ENCODE measurements around the gene EIF3L. TPM values are rescaled to one million over a fixed set of nuclear protein-coding genes. Genes with fewer than 3 reads are reported as not detected.

The EIF3L gene
- 380 and 527 TPM in 2 replicates for total RNA-seq

DNA sequence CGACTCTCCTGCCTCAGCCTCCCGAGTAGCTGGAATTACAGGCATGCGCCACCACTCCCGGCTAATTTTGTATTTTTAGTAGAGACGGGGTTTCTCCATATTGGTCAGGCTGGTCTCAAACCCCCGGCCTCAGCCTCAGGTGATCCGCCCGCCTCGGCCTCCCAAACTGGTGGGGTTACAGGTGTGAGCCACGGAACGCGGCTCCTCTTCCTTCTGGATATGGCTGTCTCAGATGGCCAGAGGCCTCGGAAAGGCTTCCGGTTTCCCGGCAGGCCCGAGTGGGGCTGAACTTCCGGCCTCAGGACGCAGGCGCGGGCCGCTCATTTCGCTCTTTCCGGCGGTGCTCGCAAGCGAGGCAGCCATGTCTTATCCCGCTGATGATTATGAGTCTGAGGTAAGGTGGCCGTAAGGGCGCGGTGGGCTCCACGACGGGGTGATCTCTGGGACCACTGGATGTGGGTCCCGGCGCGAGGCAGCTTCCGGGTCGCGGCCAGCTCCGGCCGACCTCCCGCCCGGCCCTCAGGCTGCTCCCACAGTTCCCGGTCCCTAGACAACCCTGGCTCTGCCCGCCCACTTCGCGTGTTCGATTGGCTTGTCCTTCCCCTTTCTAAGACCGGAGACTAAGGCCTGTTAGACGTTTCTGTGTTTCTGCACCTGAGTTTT lies at the start of gene EIF3L:
Gene EIF3L, plus strand, starts transcription at position 331 of the 663 bp plus-strand sequence. Its CDS starts 31 bp downstream, at position 362.

DNA sequence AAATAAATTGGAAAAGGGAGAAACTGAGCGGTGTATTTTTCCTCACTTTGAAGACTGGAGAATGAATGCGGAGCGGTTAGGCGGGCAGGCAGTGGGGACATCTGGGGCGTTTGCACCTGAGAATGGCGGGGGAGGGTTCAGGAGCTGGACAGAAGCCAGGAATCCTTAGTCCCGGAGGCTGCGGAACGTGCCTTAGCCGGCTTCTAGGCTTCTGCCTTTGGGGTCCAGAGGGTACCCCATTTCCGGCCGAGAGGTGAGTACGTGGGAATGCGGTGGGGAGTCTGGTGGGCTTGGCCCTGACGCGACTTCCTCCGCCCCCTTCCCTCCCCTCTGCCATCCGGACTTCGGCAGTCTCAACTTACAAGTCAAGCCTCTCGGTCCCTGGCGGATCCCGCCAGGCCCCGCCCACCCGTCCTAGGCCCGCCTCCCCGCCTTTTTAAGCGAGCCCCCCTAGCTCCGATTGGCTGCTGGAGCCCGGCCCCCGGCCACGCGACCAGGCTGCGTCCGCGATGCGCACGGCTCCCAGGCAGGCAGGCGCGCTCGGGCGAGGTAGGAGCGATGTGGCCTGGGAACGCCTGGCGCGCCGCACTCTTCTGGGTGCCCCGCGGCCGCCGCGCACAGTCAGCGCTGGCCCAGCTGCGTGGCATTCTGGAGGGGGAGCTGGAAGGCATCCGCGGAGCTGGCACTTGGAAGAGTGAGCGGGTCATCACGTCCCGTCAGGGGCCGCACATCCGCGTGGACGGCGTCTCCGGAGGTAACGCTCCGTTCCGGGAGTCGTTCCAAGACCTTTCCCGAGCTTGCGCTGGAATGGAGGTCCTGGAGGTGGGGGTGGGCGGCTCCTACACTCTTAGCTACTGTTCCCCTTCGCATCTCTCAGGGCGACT lies 41.6 kb upstream of the EIF3L start, which contains the start of gene GCAT:
Gene GCAT, plus strand, starts transcription at position 525 of the 884 bp plus-strand sequence. Its CDS starts 34 bp downstream, at position 559.

GRCh38 chr22:37823134-37823985 lies 25.9 kb upstream of the EIF3L start, which contains the start of gene GALR3:
GALR3 (plus strand) TSS chr22:37823382; CDS start chr22:37823407, 25 bp downstream.

DNA sequence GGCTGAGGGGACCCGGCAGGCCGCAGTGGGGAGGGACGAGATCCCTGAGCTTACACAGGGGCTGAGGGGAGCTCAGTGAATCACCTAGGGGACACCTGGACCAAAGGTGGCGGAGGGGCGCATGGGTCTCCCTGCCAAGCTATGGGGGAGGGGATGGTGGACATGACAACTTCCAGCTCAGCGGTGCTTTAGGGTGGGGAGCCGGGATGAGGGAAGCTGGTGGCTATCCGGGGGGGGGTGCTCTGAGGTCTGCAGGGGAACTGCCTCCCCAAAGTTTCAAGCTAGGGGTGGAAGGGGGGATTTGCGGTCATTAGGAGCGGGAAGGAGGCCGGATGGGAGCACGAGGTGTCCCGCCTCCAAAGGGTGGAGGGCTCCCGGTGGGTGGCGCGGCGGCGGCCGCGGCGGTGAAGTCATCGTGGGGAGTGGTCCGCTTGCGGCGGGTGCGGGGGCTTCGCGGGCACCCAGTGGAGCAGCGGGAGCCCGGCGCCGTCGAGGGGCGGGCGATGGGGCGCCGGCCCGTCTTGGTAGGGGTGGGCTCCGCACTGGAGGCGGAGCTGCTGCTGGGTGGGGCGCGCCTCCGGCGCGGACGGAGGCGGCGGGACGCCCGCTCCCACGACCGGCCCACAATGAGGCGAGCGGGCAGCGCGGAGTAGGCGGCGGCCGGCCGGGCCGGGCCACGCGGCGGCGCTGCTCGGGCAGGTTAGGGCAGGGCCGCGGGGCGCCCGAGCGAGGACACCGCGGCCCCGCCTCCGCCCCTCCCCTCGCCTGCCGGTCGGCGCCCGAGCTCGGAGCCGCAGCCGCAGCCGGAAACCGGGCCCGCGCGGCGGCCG lies 56.5 kb downstream of the EIF3L start, which contains the start of gene MICALL1:
Gene MICALL1, plus strand, starts transcription at position 764 of the 830 bp plus-strand sequence. CDS start 126 bp downstream, outside the sequence.

Other genes starting within 250 kb of the EIF3L start
- gene GGA1, start 240.6 kb upstream of the EIF3L start, total RNA-seq = 31.1 and 41.7 TPM in 2 replicates
- 28.1 and 42.4 TPM in 2 replicates for gene SH3BP1, start 209.8 kb upstream of the EIF3L start, total RNA-seq
- gene PDXP, start 190.7 kb upstream of the EIF3L start, total RNA-seq = 9.2 and 10.0 TPM in 2 replicates
- 1,268 and 2,738 TPM in 2 replicates for gene LGALS1, start 173.8 kb upstream of the EIF3L start, total RNA-seq
- gene NOL12, start 163.1 kb upstream of the EIF3L start, total RNA-seq = 20.0 and 35.9 TPM in 2 replicates
- gene TRIOBP, start 152.4 kb upstream of the EIF3L start, total RNA-seq = 49.0 and 54.7 TPM in 2 replicates
- 23.4 and 26.4 TPM in 2 replicates for gene GCAT, start 41.5 kb upstream of the EIF3L start, total RNA-seq
- not detected in 2 replicates for gene GALR3, start 26.0 kb upstream of the EIF3L start, total RNA-seq
- gene ANKRD54, start 5.1 kb upstream of the EIF3L start, total RNA-seq = 15.8 and 20.0 TPM in 2 replicates
- gene MICALL1, start 56.9 kb downstream of the EIF3L start, total RNA-seq = 134 and 190 TPM in 2 replicates
- gene C22orf23, start 104.2 kb downstream of the EIF3L start, total RNA-seq = under 0.01 TPM in 1 of 2 replicates, not detected in the other
- 25.2 and 31.3 TPM in 2 replicates for gene POLR2F, start 104.3 kb downstream of the EIF3L start, total RNA-seq
- gene SOX10, start 135.1 kb downstream of the EIF3L start, total RNA-seq = not detected in 2 replicates
- 15.1 and 29.9 TPM in 2 replicates for gene PICK1, start 208.0 kb downstream of the EIF3L start, total RNA-seq
- 0.24 and 1.5 TPM in 2 replicates for gene SLC16A8, start 234.8 kb downstream of the EIF3L start, total RNA-seq